Right lobe of liver (tissue), 4 donors: ENCODE measurements around the gene SLC7A14.

ENCODE experiments used
- CTCF ChIP-seq, 4 donors: fragments of 200-600 bp in 3 of 4; fragments of 450-650 bp in 1 of 4; IDR thresholded peaks; one replicate each; pipeline versions ENCODE4 v1.5.1 to v1.8.0; 2016 to 2022; ENCODE audit warnings: antibody characterized with exemption in 4 of 4, mild to moderate bottlenecking in 2 of 4
- POLR2A ChIP-seq: fragments of 450-650 bp; IDR thresholded peaks from one replicate; pipeline ENCODE4 v1.6.1; 2017; ENCODE audit warnings: antibody characterized with exemption, mild to moderate bottlenecking
- donor health status: DM: no; HTN: no; CAD: no.
- donor health status: DM: no; HTN: no; CAD: no.
- donor health status: DM: no; HTN: yes; CAD: no.

- TF ChIP-seq CTCF (IDR thresholded peaks at IDR 0.05) (no peak), POLR2A (no peak)
Observed at GRCh38 chr3:170524073-170524472, 61.8 kb downstream of the SLC7A14 start.
